GM12878 (cell line): ENCODE results near the gene MACF1.

ENCODE experiments used
- ATF2 ChIP-seq: IDR thresholded peaks from 2 replicates; pipeline ENCODE4 v1.6.1; 2012; ENCODE audit warnings: low read length, inconsistent platforms
- CHD2 ChIP-seq: IDR thresholded peaks from 2 replicates; pipeline ENCODE4 v1.6.1; 2011; ENCODE audit warnings: low read depth, low read length, improper control_type of control experiment, borderline replicate concordance
- CTCF ChIP-seq, 3 experiments: IDR thresholded peaks in 2 of 3; conservative IDR thresholded peaks in 1 of 3; 2 replicates each; pipeline ENCODE4 v1.5.1; 2011; ENCODE audit warnings: low read depth in 3 of 3, low read length in 3 of 3, mild to moderate bottlenecking in 3 of 3, control low read depth in 2 of 3, moderate library complexity in 2 of 3, inconsistent platforms in 1 of 3, mixed read lengths in 1 of 3; ENCODE audit not compliant: control insufficient read depth in 2 of 3, insufficient read depth in 1 of 3; ENCODE audit errors: extremely low read depth in 1 of 3
- EP300 ChIP-seq, 2 experiments: fragments of 150-350 bp in 1 of 2; IDR thresholded peaks; 2 replicates each; pipeline ENCODE4 v1.6.1; 2011 to 2012; ENCODE audit warnings: low read depth in 2 of 2, low read length in 2 of 2, borderline replicate concordance in 1 of 2, improper control_type of control experiment in 1 of 2, inconsistent platforms in 1 of 2; ENCODE audit not compliant: control insufficient read depth in 1 of 2
- GATAD2B ChIP-seq: fragments of 450-650 bp; conservative IDR thresholded peaks from 2 replicates; pipeline ENCODE4 v1.6.1; 2017; ENCODE audit warnings: low read depth, mild to moderate bottlenecking, moderate library complexity
- HDAC6 ChIP-seq: fragments of 200-600 bp; sonication (generic); IDR thresholded peaks from one replicate; pipeline ENCODE4 v1.8.0; 2017; ENCODE audit warnings: antibody characterized with exemption; ENCODE audit not compliant: unreplicated experiment
- KAT2A ChIP-seq: conservative IDR thresholded peaks from 2 replicates; pipeline ENCODE4 v1.6.1; 2011; ENCODE audit warnings: low read depth, low read length; ENCODE audit not compliant: control insufficient read depth
- PAX8 ChIP-seq: fragments of 450-650 bp; IDR thresholded peaks from 2 replicates; pipeline ENCODE4 v1.6.1; 2017; ENCODE audit warnings: mild to moderate bottlenecking, moderate library complexity
- PBX3 ChIP-seq: IDR thresholded peaks from 2 replicates; pipeline ENCODE4 v1.6.1; 2011; ENCODE audit warnings: mild to moderate bottlenecking, low read depth, low read length, moderate library complexity; ENCODE audit not compliant: insufficient replicate concordance
- SP1 ChIP-seq: IDR thresholded peaks from one replicate; pipeline ENCODE4 v1.6.1; 2011; ENCODE audit warnings: low read depth, low read length
- TBL1XR1 ChIP-seq: IDR thresholded peaks from 2 replicates; pipeline ENCODE4 v1.6.1; 2012; ENCODE audit warnings: low read depth, low read length, improper control_type of control experiment
- ZZZ3 ChIP-seq: IDR thresholded peaks from 2 replicates; pipeline ENCODE4 v1.6.1; 2011; ENCODE audit warnings: low read depth; ENCODE audit not compliant: control insufficient read depth, insufficient read length

DNA sequence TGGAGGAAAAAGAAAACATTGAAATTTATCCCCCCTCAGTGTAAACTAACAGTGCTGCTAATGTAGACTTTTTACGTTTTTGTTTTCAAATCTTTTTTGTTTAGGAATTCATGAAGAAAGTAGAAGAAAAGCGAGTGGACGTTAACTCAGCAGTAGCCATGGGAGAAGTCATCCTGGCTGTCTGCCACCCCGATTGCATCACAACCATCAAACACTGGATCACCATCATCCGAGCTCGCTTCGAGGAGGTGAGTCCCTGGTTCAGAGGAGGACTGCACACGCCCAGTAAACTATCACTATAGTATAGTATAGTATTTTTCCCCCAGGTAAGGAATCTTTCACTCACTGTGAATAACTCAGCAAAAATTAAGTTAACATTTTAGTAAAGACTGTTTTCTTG lies 249.1 kb downstream of the MACF1 start:
- TF ChIP-seq HDAC6, result no peak
- no peak for TF ChIP-seq CTCF (IDR thresholded peaks at IDR 0.05 in 2 of 3, conservative IDR thresholded peaks at IDR 0.05 in 1 of 3; ENCODE audit: control insufficient read depth in 2 of 3, extremely low read depth in 1 of 3, insufficient read depth in 1 of 3, low read depth in 3 of 3, low read length in 3 of 3)
- TF ChIP-seq GATAD2B, result no peak
- no peak for TF ChIP-seq PAX8
- TF ChIP-seq PBX3, result no peak
- no peak for TF ChIP-seq CHD2
- TF ChIP-seq SP1, result no peak
- no peak for TF ChIP-seq TBL1XR1
- TF ChIP-seq KAT2A, result no peak
- no peak for TF ChIP-seq ZZZ3
- no peak for TF ChIP-seq EP300 (IDR thresholded peaks at IDR 0.05; ENCODE audit: borderline replicate concordance in 1 of 2, control insufficient read depth in 1 of 2, low read depth in 2 of 2, low read length in 2 of 2)
- TF ChIP-seq ATF2, result no peak
